HEK293 (cell line): ENCODE results near the gene CCDC78.

Source experiments
- CTCF ChIA-PET: fragments of 350-600 bp; formaldehyde crosslinking; extraction: SDS; loops from one replicate; lab custom pipeline; 2021; ENCODE audit warnings: antibody characterized with exemption; lab: Yijun Ruan, JAX
- POLR2A ChIA-PET: fragments of 300-600 bp; formaldehyde crosslinking; extraction: SDS; loops from one replicate; lab custom pipeline; 2020; ENCODE audit warnings: antibody characterized with exemption, inconsistent platforms; lab: Yijun Ruan, JAX
- H3K27ac ChIP-seq: fragments of 200-500 bp; sonication (Bioruptor generic); 2 replicates; pipeline ENCODE4 v1.5.1; 2014; ENCODE audit warnings: low read depth, low read length, control low read depth, inconsistent platforms; ENCODE audit errors: extremely low read depth
- H3K36me3 ChIP-seq, 2 experiments: fragments of 200-500 bp in 1 of 2; sonication (Bioruptor generic) in 1 of 2; 1 replicate in 1 of 2; 2 replicates in 1 of 2; pipeline ENCODE4 v1.5.1; 2014 to 2017; ENCODE audit warnings: inconsistent platforms in 2 of 2, low read length in 2 of 2; ENCODE audit not compliant: control insufficient read depth in 2 of 2, insufficient read depth in 1 of 2
- H3K4me1 ChIP-seq: fragments of 200-500 bp; sonication (Bioruptor generic); 2 replicates; pipeline ENCODE4 v1.5.1; 2014; ENCODE audit warnings: mild to moderate bottlenecking, low read length, inconsistent platforms; ENCODE audit not compliant: control insufficient read depth, insufficient read depth
- H3K4me3 ChIP-seq: 2 replicates; pipeline ENCODE4 v1.5.1; 2011; ENCODE audit warnings: low read depth, mild to moderate bottlenecking, control low read depth, low read length, moderate library complexity
- H3K9me3 ChIP-seq: fragments of 200-500 bp; sonication (Bioruptor generic); 2 replicates; pipeline ENCODE4 v1.5.1; 2014; ENCODE audit warnings: low read depth, low read length, inconsistent platforms; ENCODE audit not compliant: control insufficient read depth, insufficient read depth
- GFI1B ChIP-seq: fragments of 450-650 bp; formaldehyde crosslinking; IDR thresholded peaks from 2 replicates; pipeline ENCODE4 v1.5.1; 2016; ENCODE audit warnings: missing biosample characterization, missing genetic modification characterization
- GLI2 ChIP-seq: fragments of 450-650 bp; formaldehyde crosslinking; IDR thresholded peaks from 2 replicates; pipeline ENCODE4; 2017; ENCODE audit warnings: missing biosample characterization, missing genetic modification characterization, low read depth, borderline replicate concordance
- KLF16 ChIP-seq: fragments of 450-650 bp; formaldehyde crosslinking; IDR thresholded peaks from 2 replicates; pipeline ENCODE4 v1.5.1; 2017; ENCODE audit warnings: missing biosample characterization, missing genetic modification characterization
- KLF8 ChIP-seq: fragments of 450-650 bp; formaldehyde crosslinking; IDR thresholded peaks from 2 replicates; pipeline ENCODE4 v1.5.1; 2016; ENCODE audit warnings: missing biosample characterization, missing genetic modification characterization
- PATZ1 ChIP-seq: fragments of 450-650 bp; formaldehyde crosslinking; IDR thresholded peaks from 2 replicates; pipeline ENCODE4 v1.5.1; 2016; ENCODE audit warnings: missing biosample characterization, missing genetic modification characterization
- SP7 ChIP-seq: fragments of 450-650 bp; formaldehyde crosslinking; IDR thresholded peaks from 2 replicates; pipeline ENCODE4 v1.5.1; 2016; ENCODE audit warnings: missing biosample characterization, missing genetic modification characterization
- YY2 ChIP-seq: fragments of 450-650 bp; formaldehyde crosslinking; IDR thresholded peaks from 2 replicates; pipeline ENCODE4 v1.5.1; 2016; ENCODE audit warnings: missing biosample characterization, missing genetic modification characterization
- ZBTB17 ChIP-seq: fragments of 450-650 bp; formaldehyde crosslinking; IDR thresholded peaks from 2 replicates; pipeline ENCODE4 v1.5.1; 2016; ENCODE audit warnings: missing biosample characterization, missing genetic modification characterization
- ZBTB6 ChIP-seq: fragments of 450-650 bp; formaldehyde crosslinking; IDR thresholded peaks from 2 replicates; pipeline ENCODE4 v1.5.1; 2017; ENCODE audit warnings: missing biosample characterization, missing genetic modification characterization
- ZBTB7A ChIP-seq: fragments of 450-650 bp; formaldehyde crosslinking; IDR thresholded peaks from 2 replicates; pipeline ENCODE4 v1.5.1; 2016; ENCODE audit warnings: low read depth, missing biosample characterization, missing genetic modification characterization
- ZNF184 ChIP-seq: fragments of 450-650 bp; IDR thresholded peaks from 2 replicates; pipeline ENCODE4 v1.5.1; 2018; ENCODE audit warnings: missing biosample characterization, mild to moderate bottlenecking, missing genetic modification characterization
- ZNF2 ChIP-seq: fragments of 450-650 bp; formaldehyde crosslinking; IDR thresholded peaks from 2 replicates; pipeline ENCODE4 v1.5.1; 2016; ENCODE audit warnings: missing biosample characterization, missing genetic modification characterization
- ZNF239 ChIP-seq: fragments of 450-650 bp; formaldehyde crosslinking; IDR thresholded peaks from 2 replicates; pipeline ENCODE4 v1.5.1; 2016; ENCODE audit warnings: missing biosample characterization, missing genetic modification characterization
- ZNF501 ChIP-seq: fragments of 450-650 bp; formaldehyde crosslinking; IDR thresholded peaks from 2 replicates; pipeline ENCODE4 v1.5.1; 2016; ENCODE audit warnings: missing biosample characterization, missing genetic modification characterization
- ZNF513 ChIP-seq: fragments of 450-650 bp; IDR thresholded peaks from 2 replicates; pipeline ENCODE4 v1.5.1; 2018; ENCODE audit warnings: missing biosample characterization, missing genetic modification characterization
- ZNF558 ChIP-seq: fragments of 450-650 bp; formaldehyde crosslinking; IDR thresholded peaks from 2 replicates; pipeline ENCODE4 v1.5.1; 2016; ENCODE audit warnings: missing biosample characterization, missing genetic modification characterization
- ZNF561 ChIP-seq: fragments of 450-650 bp; IDR thresholded peaks from 2 replicates; pipeline ENCODE4 v1.5.1; 2018; ENCODE audit warnings: missing biosample characterization, missing genetic modification characterization, borderline replicate concordance
- ZNF580 ChIP-seq: fragments of 450-650 bp; formaldehyde crosslinking; IDR thresholded peaks from 2 replicates; pipeline ENCODE4 v1.5.1; 2016; ENCODE audit warnings: missing biosample characterization, missing genetic modification characterization
- ZNF664 ChIP-seq: fragments of 450-650 bp; formaldehyde crosslinking; IDR thresholded peaks from 2 replicates; pipeline ENCODE4 v1.5.1; 2016; ENCODE audit warnings: missing biosample characterization, missing genetic modification characterization
- ZSCAN30 ChIP-seq: fragments of 450-650 bp; IDR thresholded peaks from 2 replicates; pipeline ENCODE4 v1.5.1; 2018; ENCODE audit warnings: missing biosample characterization, mild to moderate bottlenecking, missing genetic modification characterization, moderate library complexity
- ZSCAN4 ChIP-seq: fragments of 450-650 bp; formaldehyde crosslinking; IDR thresholded peaks from 2 replicates; pipeline ENCODE4 v1.5.1; 2017; ENCODE audit warnings: missing biosample characterization, missing genetic modification characterization
- ZXDB ChIP-seq: fragments of 450-650 bp; formaldehyde crosslinking; IDR thresholded peaks from 2 replicates; pipeline ENCODE4 v1.5.1; 2016; ENCODE audit warnings: missing biosample characterization, missing genetic modification characterization
- TF ChIP-seq, protein P1 (sequence below): fragments of 450-650 bp; formaldehyde crosslinking; IDR thresholded peaks from 2 replicates; pipeline ENCODE4 v1.5.1; 2016; ENCODE audit warnings: missing biosample characterization, missing genetic modification characterization, borderline replicate concordance

Gene CCDC78

GRCh38 chr16:682493-683395, 43.5 kb downstream of the CCDC78 start (continued):
- TF ChIP-seq, protein P1, sequence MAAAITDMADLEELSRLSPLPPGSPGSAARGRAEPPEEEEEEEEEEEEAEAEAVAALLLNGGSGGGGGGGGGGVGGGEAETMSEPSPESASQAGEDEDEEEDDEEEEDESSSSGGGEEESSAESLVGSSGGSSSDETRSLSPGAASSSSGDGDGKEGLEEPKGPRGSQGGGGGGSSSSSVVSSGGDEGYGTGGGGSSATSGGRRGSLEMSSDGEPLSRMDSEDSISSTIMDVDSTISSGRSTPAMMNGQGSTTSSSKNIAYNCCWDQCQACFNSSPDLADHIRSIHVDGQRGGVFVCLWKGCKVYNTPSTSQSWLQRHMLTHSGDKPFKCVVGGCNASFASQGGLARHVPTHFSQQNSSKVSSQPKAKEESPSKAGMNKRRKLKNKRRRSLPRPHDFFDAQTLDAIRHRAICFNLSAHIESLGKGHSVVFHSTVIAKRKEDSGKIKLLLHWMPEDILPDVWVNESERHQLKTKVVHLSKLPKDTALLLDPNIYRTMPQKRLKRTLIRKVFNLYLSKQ (tag by site-specific recombination): no peak
- TF ChIP-seq YY2 (tag by site-specific recombination): no peak
- TF ChIP-seq, all 188 proteins: peak for 40

DNA sequence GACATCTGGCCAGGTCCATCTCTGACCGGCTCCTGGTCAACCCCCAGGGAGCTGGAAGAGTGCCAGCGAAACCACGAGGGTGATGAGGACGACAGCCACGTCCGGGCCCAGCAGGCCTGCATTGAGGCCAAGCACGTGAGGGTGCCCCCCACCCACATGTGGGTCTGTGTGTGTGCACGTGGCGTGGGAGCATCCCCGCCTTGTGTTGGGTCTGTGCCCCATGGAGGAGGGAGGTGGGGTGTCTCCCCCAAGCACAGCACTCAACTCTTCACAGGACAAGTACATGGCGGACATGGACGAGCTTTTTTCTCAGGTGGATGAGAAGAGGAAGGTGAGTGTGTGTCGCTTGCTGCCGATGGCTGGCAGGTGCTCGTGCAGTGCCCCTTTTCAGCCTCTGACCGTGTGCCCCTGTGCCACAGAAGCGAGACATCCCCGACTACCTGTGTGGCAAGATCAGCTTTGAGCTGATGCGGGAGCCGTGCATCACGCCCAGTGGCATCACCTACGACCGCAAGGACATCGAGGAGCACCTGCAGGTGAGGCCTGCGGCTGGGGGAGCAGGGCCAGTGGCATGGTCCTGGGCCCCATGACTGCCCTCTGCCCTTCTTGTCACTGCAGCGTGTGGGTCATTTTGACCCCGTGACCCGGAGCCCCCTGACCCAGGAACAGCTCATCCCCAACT, 44.4 kb downstream of the CCDC78 start:
- Histone ChIP-seq H3K9me3 (no peaks in the 10 kb centered on the region), H3K4me1 (peaks cover 14% of the 10 kb centered on the region; the same call in 1 of the 2 replicates), H3K27ac (peak overlapping the region; percentile 97), H3K4me3 (peak overlapping the region; percentile 82), H3K36me3 (peaks cover 3 to 54% of the 10 kb centered on the region in 2 experiments; a peak in 1 of 3 replicates)
- POLR2A ChIA-PET: interaction anchor here (0.6 to 5.4 kb wide), 7 partner anchors 8 to 130 kb away, joined by 3 to 57 read pairs (median 6); partner anchors contain the start of genes ANTKMT, RHOT2 and WDR24
- CTCF ChIA-PET: interaction anchor here (0.6 to 1.1 kb wide), 5 partner anchors 14 to 376 kb away, joined by 3 to 5 read pairs (median 3); no protein-coding TSS in a partner anchor
- no peak for TF ChIP-seq GFI1B (tag by site-specific recombination)
- TF ChIP-seq ZBTB7A (tag by site-specific recombination): peak; percentile 79
- peak; percentile 52 for TF ChIP-seq KLF16 (tag by site-specific recombination)
- TF ChIP-seq ZNF558 (tag by site-specific recombination): no peak
- TF ChIP-seq ZSCAN30 (tag by site-specific recombination): peak; percentile 75
- TF ChIP-seq ZNF664 (tag by site-specific recombination): no peak
- TF ChIP-seq ZNF501 (tag by site-specific recombination): 0 out of 2 replicates have a peak, but pooled peaks have one; percentile 57
- TF ChIP-seq ZBTB6 (tag by site-specific recombination): no peak
- 0 out of 2 replicates have a peak, but pooled peaks have one; percentile 13 for TF ChIP-seq ZNF239 (tag by site-specific recombination)
- TF ChIP-seq, protein P1 (tag by site-specific recombination): no peak
- peak; percentile 25; the same call in 1 of the 2 replicates for TF ChIP-seq ZSCAN4 (tag by site-specific recombination)
- peak; percentile 51; the same call in 1 of the 2 replicates for TF ChIP-seq ZBTB17
- TF ChIP-seq KLF8 (tag by site-specific recombination): peak; percentile 75
- TF ChIP-seq SP7 (tag by site-specific recombination): peak; percentile 8; the same call in 1 of the 2 replicates
- TF ChIP-seq PATZ1 (tag by site-specific recombination): peak; percentile 97
- 0 out of 2 replicates have a peak, but pooled peaks have one; percentile 58 for TF ChIP-seq ZNF2 (tag by site-specific recombination)
- peak; percentile 65 for TF ChIP-seq ZNF513 (tag by site-specific recombination)
- TF ChIP-seq ZNF184 (tag by site-specific recombination): peak; percentile 7; the same call in 1 of the 2 replicates
- TF ChIP-seq ZNF580 (tag by site-specific recombination): peak; percentile 32; the same call in 1 of the 2 replicates
- 0 out of 2 replicates have a peak, but pooled peaks have one; percentile 54 for TF ChIP-seq ZNF561
- peak; percentile 82 for TF ChIP-seq ZXDB (tag by site-specific recombination)
- no peak for TF ChIP-seq GLI2 (tag by site-specific recombination)
